Hippocampal formation (tissue), 2 donors: ENCODE results near the gene TYMP.
A peak's percentile ranks its signal among the peaks of the same experiment; 100 is the strongest.
"Not testable (repeated sequence)": the region's sequence is repeated elsewhere in the genome, so short reads cannot be mapped to it uniquely, and the experiment has no call there.

Source experiments
- DNase-seq, 2 donors: peaks; one replicate each; lab custom pipeline; 2025; lab: John Stamatoyannopoulos, UW

TYMP gene

DNA sequence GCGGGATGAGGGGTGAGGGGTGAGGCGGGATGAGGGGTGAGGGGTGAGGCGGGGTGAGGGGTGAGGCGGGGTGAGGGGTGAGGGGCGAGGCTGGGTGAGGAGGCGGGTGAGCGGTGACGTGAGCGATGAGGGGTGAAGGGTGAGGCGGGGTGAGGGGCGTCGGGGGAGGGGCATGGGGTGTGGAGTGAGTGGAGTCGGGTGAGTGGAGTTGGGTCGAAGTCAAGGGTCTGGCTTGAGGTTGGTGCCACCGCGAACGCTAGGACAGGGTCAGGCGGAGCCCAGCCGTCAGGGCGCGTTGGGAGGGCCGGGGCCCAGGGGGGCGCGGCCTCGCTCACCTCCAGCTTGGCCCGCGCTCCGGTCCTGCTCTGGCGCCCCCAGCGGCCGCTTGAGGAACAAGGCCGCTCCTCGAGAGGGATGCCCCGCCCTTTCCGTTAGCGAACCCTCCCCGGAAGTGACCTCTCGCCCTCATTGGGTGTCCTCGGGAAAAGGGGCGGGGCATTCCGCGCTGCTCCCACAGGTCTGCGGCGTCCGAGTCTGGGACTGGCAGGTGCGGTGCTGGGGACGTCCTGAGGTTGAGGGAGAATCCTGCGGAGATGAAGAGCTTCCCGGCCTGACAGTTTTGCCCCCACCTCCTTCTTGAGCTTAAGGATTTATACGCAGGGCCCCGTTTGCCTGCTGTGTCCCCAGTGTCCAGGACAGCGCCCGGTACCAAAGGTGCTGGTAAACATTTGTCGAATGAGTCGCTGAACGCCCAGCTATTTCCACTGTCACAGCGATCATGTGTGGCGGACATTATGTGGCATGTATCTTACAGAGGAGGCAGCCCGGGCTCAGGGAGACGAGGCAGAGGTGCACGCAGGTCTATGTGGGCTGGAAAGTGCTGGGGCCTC is 33.0 kb upstream of the TYMP start, which contains the start of gene SYCE3:
Gene SYCE3, minus strand, starts transcription at position 397 of the 890 bp plus-strand sequence. CDS start 6,514 bp downstream, outside the sequence.
- DNase-seq = peak; percentile 91 to 94

GRCh38 chr22:50561401-50562358 is 31.9 kb upstream of the TYMP start:
- DNase-seq = no peak

GRCh38 chr22:50560034-50560433 is 30.2 kb upstream of the TYMP start:
- no peak for DNase-seq

DNA sequence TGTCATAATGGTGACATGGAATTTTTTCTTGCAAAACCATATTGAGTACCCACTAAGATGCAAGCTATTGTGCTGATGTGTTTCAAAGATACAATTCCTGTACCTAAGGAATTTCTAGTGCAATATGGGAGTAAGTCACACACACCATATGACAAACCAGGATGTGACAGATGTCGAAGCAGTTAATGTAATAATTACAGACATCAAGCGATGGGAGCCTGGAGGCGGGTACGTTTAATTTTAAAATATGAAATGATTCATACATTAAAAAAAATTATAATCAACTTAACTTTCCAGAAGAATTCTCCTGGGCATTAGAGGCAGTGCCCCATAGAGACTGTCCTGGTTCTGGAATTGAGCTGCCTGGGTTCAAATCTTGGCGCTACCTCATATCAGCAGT is 26.9 kb upstream of the TYMP start:
- no peak for DNase-seq

GRCh38 chr22:50553310-50553709 is 23.5 kb upstream of the TYMP start:
- no peak for DNase-seq

GRCh38 chr22:50551160-50551752 is 21.4 kb upstream of the TYMP start:
- no peak for DNase-seq

- DNase-seq = no peak
These were observed 20.6 kb upstream of the TYMP start for GRCh38 chr22:50550395-50550794.

DNA sequence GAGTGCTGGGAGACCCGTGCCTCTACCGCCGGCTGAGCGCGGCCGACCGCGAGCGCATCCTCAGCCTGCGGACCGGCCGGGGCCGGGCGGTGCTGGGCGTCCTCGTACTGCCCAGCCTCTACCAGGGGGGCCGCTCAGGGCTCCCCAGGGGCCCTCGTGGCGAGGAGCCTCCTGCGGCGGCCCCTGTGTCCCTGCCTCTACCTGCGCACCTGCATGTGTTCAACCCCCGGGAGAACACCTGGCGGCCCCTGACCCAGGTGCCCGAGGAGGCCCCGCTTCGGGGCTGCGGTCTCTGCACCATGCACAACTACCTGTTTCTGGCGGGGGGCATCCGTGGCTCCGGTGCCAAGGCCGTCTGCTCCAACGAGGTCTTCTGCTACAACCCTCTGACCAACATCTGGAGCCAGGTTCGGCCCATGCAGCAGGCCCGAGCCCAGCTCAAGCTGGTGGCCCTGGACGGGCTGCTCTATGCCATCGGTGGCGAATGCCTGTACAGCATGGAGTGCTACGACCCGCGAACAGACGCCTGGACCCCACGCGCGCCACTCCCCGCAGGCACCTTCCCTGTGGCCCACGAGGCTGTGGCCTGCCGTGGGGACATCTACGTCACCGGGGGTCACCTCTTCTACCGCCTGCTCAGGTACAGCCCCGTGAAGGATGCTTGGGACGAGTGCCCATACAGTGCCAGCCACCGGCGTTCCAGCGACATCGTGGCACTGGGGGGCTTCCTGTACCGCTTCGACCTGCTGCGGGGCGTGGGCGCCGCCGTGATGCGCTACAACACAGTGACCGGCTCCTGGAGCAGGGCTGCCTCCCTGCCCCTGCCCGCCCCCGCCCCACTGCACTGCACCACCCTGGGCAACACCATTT is 19.3 kb upstream of the TYMP start:
- DNase-seq = no peak

- no peak for DNase-seq
These were observed 18.5 kb upstream of the TYMP start for GRCh38 chr22:50548040-50548920.

DNA sequence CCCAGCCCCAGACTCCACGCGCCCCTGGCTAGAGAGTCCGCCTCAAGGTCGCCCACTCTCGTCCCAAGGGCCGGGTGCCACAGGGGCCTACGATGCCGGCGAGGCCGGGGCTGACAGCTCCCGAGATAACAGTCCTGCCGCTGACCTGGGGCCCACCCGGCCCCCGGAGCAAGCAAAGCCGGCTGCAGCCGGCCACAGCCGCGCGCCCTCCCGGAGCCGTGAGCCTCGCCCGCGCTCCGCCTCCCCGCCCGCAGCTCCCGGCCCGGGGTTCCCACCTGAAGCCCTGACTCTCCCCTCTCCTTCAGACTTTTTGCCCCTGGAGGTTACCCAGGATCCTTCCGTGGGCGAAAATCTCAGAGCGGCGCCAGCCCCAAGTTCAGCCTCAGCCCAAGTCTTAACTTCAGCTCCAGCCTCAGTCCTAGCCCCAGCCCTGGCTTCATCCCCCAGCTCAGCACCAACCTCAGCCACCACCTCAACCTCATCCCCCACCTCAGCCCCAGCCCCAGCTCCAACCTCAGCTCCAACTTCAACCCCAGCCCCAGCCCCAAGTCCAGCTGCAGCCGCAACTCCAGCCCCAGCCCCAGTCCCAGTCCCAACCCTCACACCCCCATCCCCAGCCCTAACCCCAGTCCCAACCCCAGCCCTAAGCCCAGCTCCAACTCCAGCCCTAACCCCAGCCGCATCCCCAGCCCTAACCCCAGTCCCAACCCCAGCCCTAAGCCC is 17.6 kb upstream of the TYMP start:
- DNase-seq = no peak

GRCh38 chr22:50546326-50547262 is 16.8 kb upstream of the TYMP start:
- DNase-seq = no peak

DNA sequence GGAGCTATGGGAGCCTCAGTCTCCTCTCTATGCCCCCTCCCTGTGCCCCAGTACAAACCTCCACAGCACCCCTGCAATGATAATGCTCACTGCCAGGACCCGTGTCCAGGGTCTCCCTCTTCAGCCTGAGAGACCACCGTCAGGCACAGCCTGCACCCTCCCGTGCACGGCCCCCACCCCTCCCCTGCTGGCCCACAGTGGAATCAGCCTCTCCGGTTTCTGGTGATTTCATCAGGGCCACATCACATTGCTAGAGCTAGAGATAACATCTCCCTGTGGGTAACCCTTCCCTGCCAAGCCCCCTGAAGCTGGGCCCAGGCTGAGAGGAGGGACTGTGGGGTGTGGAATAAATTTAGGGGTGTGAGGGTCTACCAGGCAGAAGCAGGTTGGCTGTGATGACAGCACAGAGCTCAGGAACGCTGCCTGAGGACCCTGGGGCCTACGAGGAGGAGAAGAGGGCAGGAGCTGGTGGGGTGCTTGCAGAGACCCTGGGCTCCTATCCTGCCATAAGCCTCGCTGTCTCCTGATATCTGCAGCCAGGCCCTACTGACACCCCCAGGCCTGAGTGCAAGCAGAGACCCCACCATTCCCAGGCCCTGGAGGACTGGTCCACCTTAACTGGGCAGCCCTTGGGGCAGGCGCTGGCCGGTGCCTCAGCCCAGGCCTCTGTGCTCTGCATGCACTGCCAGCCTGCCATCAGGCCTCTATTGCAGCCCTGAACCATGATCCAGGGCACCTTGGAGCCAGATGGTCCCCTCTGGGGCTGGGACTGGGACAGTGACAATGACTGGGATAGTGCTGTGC is 15.9 kb upstream of the TYMP start, which contains the start of gene KLHDC7B:
Gene KLHDC7B, plus strand, starts transcription at position 378 of the 804 bp plus-strand sequence. Its CDS starts 345 bp downstream, at position 723.
- DNase-seq = no peak

DNA sequence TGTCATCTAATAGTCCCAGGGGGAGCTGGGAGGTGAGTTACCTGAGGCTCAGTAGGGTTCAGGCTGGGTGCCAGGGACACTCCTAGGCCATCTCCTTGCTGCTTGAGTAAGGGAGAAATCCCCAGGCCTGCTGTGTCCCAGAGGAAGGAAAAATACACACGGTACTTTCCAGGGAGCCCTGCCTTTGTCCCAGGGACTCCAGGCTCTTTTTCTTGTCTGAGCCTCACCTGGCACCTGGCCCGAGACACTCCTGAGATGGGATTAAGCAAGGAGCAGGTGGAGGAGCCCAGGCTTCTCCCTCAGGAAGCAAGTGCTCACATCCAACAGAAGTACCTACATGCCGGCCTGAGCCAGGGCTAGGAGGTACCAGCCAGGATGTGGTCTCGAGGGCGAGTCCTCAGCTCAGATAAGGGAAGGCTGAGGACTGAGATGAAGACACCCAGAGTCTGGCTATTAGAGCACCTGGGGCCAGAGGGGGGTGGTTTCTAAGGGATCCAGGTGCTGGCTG is 15.0 kb upstream of the TYMP start:
- DNase-seq = no peak

- DNase-seq = peak in 1 of 2 donors; percentile 48
These were observed 14.4 kb upstream of the TYMP start for GRCh38 chr22:50544078-50544745.

GRCh38 chr22:50542416-50542927 is 12.7 kb upstream of the TYMP start:
- DNase-seq = no peak

DNA sequence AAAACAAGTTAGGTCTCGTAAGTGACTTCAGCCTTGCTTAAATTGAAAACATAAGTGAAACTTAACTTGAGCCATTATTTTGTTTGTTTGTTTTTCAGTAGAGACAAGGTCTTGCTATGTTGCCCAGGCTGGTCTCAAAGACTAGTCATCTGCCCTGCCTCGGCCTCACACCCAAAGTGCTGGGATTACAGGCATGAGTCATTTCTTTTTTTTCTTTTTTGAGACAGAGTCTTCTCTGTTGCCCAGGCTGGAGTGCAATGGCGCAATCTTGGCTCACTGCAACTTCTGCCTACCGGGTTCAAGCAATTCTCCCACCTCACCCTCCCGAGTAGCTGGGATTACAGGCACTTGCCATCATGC is 11.8 kb upstream of the TYMP start:
- not testable (repeated sequence) for DNase-seq
